Small intestine (tissue), 7 donors: ENCODE results near the gene PNPLA2. TPM values are rescaled to one million over a fixed set of nuclear protein-coding genes. Genes with fewer than 3 reads are reported as not detected.

Experiments
- DNase-seq, 2 donors: peaks; one replicate each; pipeline versions ENCODE4 v3.0.0 to v3.0.0-alpha.2; 2013
- FAIRE-seq: peaks from 2 replicates; lab custom pipeline; 2012; peaks lifted over from hg19 to GRCh38; lab: Jason Lieb, UNC
- H3K27ac ChIP-seq, 3 donors: one replicate each; pipeline ENCODE4 v1.5.1; 2013; ENCODE audit warnings: low read length in 2 of 3, mild to moderate bottlenecking in 2 of 3, control low read depth in 1 of 3, inconsistent platforms in 1 of 3, low read depth in 1 of 3, moderate library complexity in 1 of 3
- H3K27me3 ChIP-seq, 3 donors: one replicate each; pipeline ENCODE4 v1.6.1; 2013; ENCODE audit warnings: low read length in 3 of 3, inconsistent platforms in 1 of 3; ENCODE audit not compliant: control insufficient read depth in 3 of 3, insufficient read depth in 3 of 3
- H3K36me3 ChIP-seq, 3 donors: one replicate each; pipeline ENCODE4 v1.6.1; 2013; ENCODE audit warnings: low read length in 3 of 3, inconsistent platforms in 1 of 3, low read depth in 1 of 3, mild to moderate bottlenecking in 1 of 3, moderate library complexity in 1 of 3; ENCODE audit not compliant: control insufficient read depth in 3 of 3, insufficient read depth in 2 of 3
- H3K4me1 ChIP-seq, 3 donors: one replicate each; pipeline ENCODE4 v1.6.1; 2013; ENCODE audit warnings: low read length in 2 of 3, inconsistent platforms in 1 of 3, low read depth in 1 of 3, mild to moderate bottlenecking in 1 of 3, moderate library complexity in 1 of 3; ENCODE audit not compliant: control insufficient read depth in 3 of 3, insufficient read depth in 2 of 3
- H3K4me3 ChIP-seq, 3 donors: one replicate each; pipeline ENCODE4 v1.5.1; 2013; ENCODE audit warnings: low read length in 3 of 3, control low read depth in 1 of 3, inconsistent platforms in 1 of 3, low read depth in 1 of 3, mild to moderate bottlenecking in 1 of 3, moderate library complexity in 1 of 3
- H3K9me3 ChIP-seq, 2 donors: one replicate each; pipeline ENCODE4 v1.6.1; 2013; ENCODE audit warnings: low read depth in 1 of 2, low read length in 1 of 2; ENCODE audit not compliant: control insufficient read depth in 2 of 2, insufficient read depth in 1 of 2
- WGBS, 3 donors: extraction: QIAGEN DNeasy Blood & Tissue Kit; methylation state at CpG; one replicate each; pipeline ENCODE4 v1.1.7; 2013; 5-methylcytosine and 5-hydroxymethylcytosine counted together
- polyA plus RNA-seq, 4 donors: library from polyadenylated mRNA; stranded (reverse) in 3 of 4; unstranded in 1 of 4; fragments of 200-250 nt in 3 of 4; fragments of 120-200 nt in 1 of 4; gene quantifications; one replicate each; pipeline versions ENCODE4 v1.2.1 to v1.2.3, GENCODE V29; 2013
- donor health status: healthy with polysubstance abuse.
- donor health status: control.
- donor health status: control.
- donor health status: Bipolar disorder and iron deficiency.
- donor health status: healthy.

The PNPLA2 gene
- polyA plus RNA-seq, 4 donors: 66.2 to 250 (median 162) TPM

- peaks cover 0 to 17% (median 4%) of the 10 kb centered on the region in 3 donors for H3K36me3 ChIP-seq
- H3K4me1 ChIP-seq: peaks cover 8 to 75% (median 9%) of the 10 kb centered on the region in 3 donors
- H3K27ac ChIP-seq: peak overlapping the region; percentile 17 to 98 (median 92)
- WGBS, 3 donors: 2 to 15% (median 11%) methylated on average over 36 to 40 of the region's 40 CpGs
- peaks cover 0 to 15% (median 0%) of the 10 kb centered on the region in 3 donors for H3K27me3 ChIP-seq
- FAIRE-seq: no peak
- H3K4me3 ChIP-seq: peak overlapping the region in 2 of 3 donors; percentile 36 to 39
- DNase-seq: peak; percentile 54 to 76
- no peaks in the 10 kb centered on the region for H3K9me3 ChIP-seq
These were observed 10.6 kb downstream of the PNPLA2 start for GRCh38 chr11:829176-829846.

- Histone ChIP-seq H3K27me3 (peaks cover 0 to 15% (median 0%) of the 10 kb centered on the region in 3 donors), H3K4me1 (peaks cover 8 to 77% (median 9%) of the 10 kb centered on the region in 3 donors), H3K27ac (peak overlapping the region in 1 of 3 donors; percentile 2), H3K9me3 (no peaks in the 10 kb centered on the region), H3K4me3 (peak overlapping the region in 2 of 3 donors; percentile 36 to 39), H3K36me3 (peaks cover 0 to 16% (median 0%) of the 10 kb centered on the region in 3 donors)
- DNase-seq (no peak), FAIRE-seq (no peak)
- 2 to 5% (median 4%) methylated on average over 34 to 39 of the region's 39 CpGs for WGBS, 3 donors
These were observed 11.2 kb downstream of the PNPLA2 start for GRCh38 chr11:829847-830294.

- peaks cover 0 to 15% (median 0%) of the 10 kb centered on the region in 3 donors for H3K27me3 ChIP-seq
- peaks cover 0 to 16% (median 0%) of the 10 kb centered on the region in 3 donors for H3K36me3 ChIP-seq
- H3K4me3 ChIP-seq: peak overlapping the region in 2 of 3 donors; percentile 32 to 39
- peak; percentile 76 to 91 for DNase-seq
- 3 to 8% (median 3%) methylated on average over 51 to 78 of the region's 78 CpGs for WGBS, 3 donors
- H3K27ac ChIP-seq: no peak overlapping the region
- no peaks in the 10 kb centered on the region for H3K9me3 ChIP-seq
- H3K4me1 ChIP-seq: peaks cover 8 to 75% (median 12%) of the 10 kb centered on the region in 3 donors
- no peak for FAIRE-seq
These were observed 11.8 kb downstream of the PNPLA2 start for GRCh38 chr11:830295-831117.

GRCh38 chr11:831118-831864, 12.6 kb downstream of the PNPLA2 start:
- Histone ChIP-seq H3K36me3 (peaks cover 0 to 17% (median 0%) of the 10 kb centered on the region in 3 donors), H3K4me3 (peak overlapping the region in 1 of 3 donors; percentile 39), H3K27me3 (peaks cover 0 to 15% (median 0%) of the 10 kb centered on the region in 3 donors), H3K4me1 (peaks cover 6 to 70% (median 12%) of the 10 kb centered on the region in 3 donors), H3K9me3 (no peaks in the 10 kb centered on the region), H3K27ac (no peak overlapping the region)
- 60 to 64% (median 62%) methylated on average over 26 to 31 of the region's 31 CpGs for WGBS, 3 donors
- DNase-seq: no peak
- no peak for FAIRE-seq

- peaks cover 6 to 71% (median 12%) of the 10 kb centered on the region in 3 donors for H3K4me1 ChIP-seq
- H3K9me3 ChIP-seq: no peaks in the 10 kb centered on the region
- peaks cover 0 to 15% (median 0%) of the 10 kb centered on the region in 3 donors for H3K27me3 ChIP-seq
- 72 to 83% (median 73%) methylated on average over 17 to 23 of the region's 23 CpGs for WGBS, 3 donors
- H3K36me3 ChIP-seq: peaks cover 0 to 24% (median 3%) of the 10 kb centered on the region in 3 donors
- DNase-seq (no peak), FAIRE-seq (no peak)
- H3K27ac ChIP-seq: peak overlapping the region in 2 of 3 donors; percentile 50 to 65
- H3K4me3 ChIP-seq: peak overlapping the region; percentile 49 to 75 (median 51)
These were observed 13.3 kb downstream of the PNPLA2 start for GRCh38 chr11:831961-832528.

GRCh38 chr11:832529-833113, 13.9 kb downstream of the PNPLA2 start, which contains the start of gene CD151:
CD151 (plus strand) TSS chr11:832952; CDS start chr11:836070, 3,118 bp downstream.
- H3K36me3 ChIP-seq: peaks cover 1 to 30% (median 8%) of the 10 kb centered on the region in 3 donors
- peaks cover 0 to 15% (median 0%) of the 10 kb centered on the region in 3 donors for H3K27me3 ChIP-seq
- peak within 1 kb of the TSS; percentile 51 to 80 (median 75) for H3K4me3 ChIP-seq
- DNase-seq: peak; percentile 72 to 84
- 2 to 6% (median 4%) methylated on average over 26 to 66 of the region's 67 CpGs for WGBS, 3 donors
- H3K9me3 ChIP-seq: no peaks in the 10 kb centered on the region
- H3K27ac ChIP-seq: peak within 1 kb of the TSS; percentile 88 to 98 (median 96)
- peaks cover 6 to 71% (median 12%) of the 10 kb centered on the region in 3 donors for H3K4me1 ChIP-seq
- FAIRE-seq: no peak

- Histone ChIP-seq H3K9me3 (no peaks in the 10 kb centered on the region), H3K36me3 (peaks cover 7 to 36% (median 13%) of the 10 kb centered on the region in 3 donors), H3K27ac (peak overlapping the region; percentile 88 to 98 (median 96)), H3K27me3 (peaks cover 0 to 15% (median 0%) of the 10 kb centered on the region in 3 donors), H3K4me3 (peak overlapping the region; percentile 51 to 80 (median 75)), H3K4me1 (peaks cover 2 to 71% (median 12%) of the 10 kb centered on the region in 3 donors)
- FAIRE-seq (no peak), DNase-seq (peak; percentile 74 to 91)
- 0 to 1% (median 1%) methylated on average over 25 to 55 of the region's 55 CpGs for WGBS, 3 donors
These were observed 14.5 kb downstream of the PNPLA2 start for GRCh38 chr11:833114-833791.
